ENCODE measurements around the gene IFT20. TPM values are rescaled to one million over a fixed set of nuclear protein-coding genes. Genes with fewer than 3 reads are reported as not detected.
A peak's percentile ranks its signal among the peaks of the same experiment; 100 is the strongest.

Gene IFT20
- total and polyA plus RNA-seq, 8 donors: 24.9 to 95.6 (median 50.2) TPM

GRCh38 chr17:28370035-28370743 is 34.9 kb upstream of the IFT20 start, which contains the start of gene VTN:
VTN (minus strand) TSS chr17:28370307; CDS start chr17:28370203, 104 bp downstream.
- peak within 1 kb of the TSS in 4 of 5 donors; percentile 59 to 83 (median 75) for H3K27ac ChIP-seq
- H3K9me3 ChIP-seq: no peaks in the 10 kb centered on the region
- H3K4me3 ChIP-seq: peak within 1 kb of the TSS; percentile 56 to 76 (median 66)
- DNase-seq: peak; percentile 47 to 57
- intact Hi-C loops (cut with DNase I; ENCODE audit: low total_unique reads): no loop called here
- WGBS, 5 donors: 12 to 22% (median 16%) methylated on average over 6 to 8 of the region's 8 CpGs
- peaks cover 0 to 5% (median 2%) of the 10 kb centered on the region in 4 donors for H3K36me3 ChIP-seq
- H3K4me1 ChIP-seq: peaks cover 28 to 43% (median 38%) of the 10 kb centered on the region in 4 donors
- TF ChIP-seq POLR2A (IDR thresholded peaks at IDR 0.05) (no peak), POLR2AphosphoS5 (IDR thresholded peaks at IDR 0.05) (peak in 1 of 3 donors; percentile 27)
- H3K27me3 ChIP-seq: peaks cover 0 to 25% (median 5%) of the 10 kb centered on the region in 3 donors

GRCh38 chr17:28369684-28370034 is 34.4 kb upstream of the IFT20 start:
- no peaks in the 10 kb centered on the region for H3K9me3 ChIP-seq
- intact Hi-C loops (cut with DNase I; ENCODE audit: low total_unique reads): no loop called here
- H3K36me3 ChIP-seq: peaks cover 0 to 10% (median 7%) of the 10 kb centered on the region in 4 donors
- H3K27me3 ChIP-seq: peaks cover 0 to 25% (median 5%) of the 10 kb centered on the region in 3 donors
- H3K27ac ChIP-seq: peak overlapping the region in 2 of 5 donors; percentile 75
- H3K4me1 ChIP-seq: peaks cover 28 to 43% (median 38%) of the 10 kb centered on the region in 4 donors
- WGBS, 5 donors: 50 to 66% (median 56%) methylated on average over 4 to 10 of the region's 10 CpGs
- no peak for DNase-seq
- no peak overlapping the region for H3K4me3 ChIP-seq
- no peak for TF ChIP-seq CTCF (IDR thresholded peaks at IDR 0.05)
- no peak for TF ChIP-seq EP300 (IDR thresholded peaks at IDR 0.05)
- no peak for TF ChIP-seq POLR2A (IDR thresholded peaks at IDR 0.05)
- no peak for TF ChIP-seq POLR2AphosphoS5 (IDR thresholded peaks at IDR 0.05)

- TF ChIP-seq POLR2AphosphoS5 (IDR thresholded peaks at IDR 0.05): no peak
- no peak for TF ChIP-seq EP300 (IDR thresholded peaks at IDR 0.05)
- no peak for TF ChIP-seq CTCF (IDR thresholded peaks at IDR 0.05)
- TF ChIP-seq POLR2A (IDR thresholded peaks at IDR 0.05): no peak
- Histone ChIP-seq H3K36me3 (peaks cover 0 to 16% (median 12%) of the 10 kb centered on the region in 4 donors), H3K27ac (no peak overlapping the region), H3K9me3 (no peaks in the 10 kb centered on the region), H3K27me3 (peaks cover 0 to 25% (median 5%) of the 10 kb centered on the region in 3 donors), H3K4me3 (no peak overlapping the region), H3K4me1 (peaks cover 28 to 43% (median 38%) of the 10 kb centered on the region in 4 donors)
- WGBS, 5 donors: 88 to 93% (median 90%) methylated on average over 21 to 23 of the region's 23 CpGs
- DNase-seq: no peak
- intact Hi-C loops (cut with DNase I; ENCODE audit: low total_unique reads): no loop called here
Observed at GRCh38 chr17:28368915-28369683, 33.8 kb upstream of the IFT20 start.

DNA sequence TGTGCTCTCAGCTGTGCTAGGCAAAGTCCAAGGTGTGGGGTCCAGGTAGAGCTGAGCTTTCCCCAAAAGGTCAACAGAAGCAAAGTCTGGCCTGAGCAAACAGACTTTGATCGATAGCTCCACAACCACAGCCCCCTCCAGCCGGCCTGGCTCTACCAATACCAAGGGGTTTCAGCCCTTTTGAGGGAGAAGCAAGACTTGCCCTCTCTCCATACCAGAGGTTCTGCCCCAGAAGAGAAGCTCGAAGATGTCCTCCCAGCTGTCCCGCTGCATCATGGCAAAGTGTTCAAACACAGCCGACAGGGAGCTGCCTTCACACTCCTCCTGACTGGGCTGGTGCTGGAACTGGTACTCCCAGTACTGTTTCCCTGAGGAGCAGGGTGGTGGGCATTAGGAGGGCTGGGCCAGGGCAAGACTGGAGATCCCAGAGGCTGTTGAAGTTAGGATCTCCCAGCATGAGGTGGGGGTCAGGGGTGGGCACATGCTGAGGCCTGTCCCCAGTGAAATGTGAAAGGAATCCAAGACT is 33.1 kb upstream of the IFT20 start:
- 50 to 70% (median 56%) methylated on average over 5 of the region's 5 CpGs for WGBS, 5 donors
- Histone ChIP-seq H3K27ac (no peak overlapping the region), H3K27me3 (peaks cover 0 to 21% (median 5%) of the 10 kb centered on the region in 3 donors), H3K9me3 (no peaks in the 10 kb centered on the region), H3K4me1 (peaks cover 28 to 38% (median 36%) of the 10 kb centered on the region in 4 donors), H3K36me3 (peaks cover 4 to 23% (median 20%) of the 10 kb centered on the region in 4 donors), H3K4me3 (no peak overlapping the region)
- intact Hi-C loops (cut with DNase I; ENCODE audit: low total_unique reads): no loop called here
- no peak for DNase-seq
- no peak for TF ChIP-seq POLR2AphosphoS5 (IDR thresholded peaks at IDR 0.05)
- no peak for TF ChIP-seq EP300 (IDR thresholded peaks at IDR 0.05)
- no peak for TF ChIP-seq POLR2A (IDR thresholded peaks at IDR 0.05)
- no peak for TF ChIP-seq CTCF (IDR thresholded peaks at IDR 0.05)

Data from stomach (tissue), 9 donors.